CD4-positive, CD25-positive, alpha-beta regulatory T cell (primary cell): ENCODE measurements around the gene NIPAL4. TPM values are rescaled to one million over a fixed set of nuclear protein-coding genes. Genes with fewer than 3 reads are reported as not detected.

Source experiments
- ATAC-seq, 2 donors: fragments of 150-1000 bp; cut with Tn5 transposase; one replicate each; pipeline ENCODE4 v1.10.0; 2021; ENCODE audit warnings: low read depth in 2 of 2, moderate number of reproducible peaks in 2 of 2, moderate library complexity in 1 of 2
- DNase-seq, 3 donors: peaks; one replicate each; pipeline versions ENCODE4 v3.0.0 to v3.0.0-alpha.2; 2012 to 2022; ENCODE audit warnings: mixed read lengths in 1 of 3
- H3K27ac ChIP-seq: one replicate; pipeline ENCODE4 v1.7.0; 2013; ENCODE audit warnings: mild to moderate bottlenecking, low read length; ENCODE audit not compliant: insufficient read depth, poor library complexity, severe bottlenecking
- H3K27me3 ChIP-seq: one replicate; pipeline ENCODE4 v1.7.0; 2013; ENCODE audit warnings: low read length; ENCODE audit not compliant: control insufficient read depth, insufficient read depth
- H3K36me3 ChIP-seq: one replicate; pipeline ENCODE4 v1.7.0; 2013; ENCODE audit warnings: mild to moderate bottlenecking, low read length, moderate library complexity; ENCODE audit not compliant: control insufficient read depth, insufficient read depth
- H3K4me1 ChIP-seq: 2 replicates; pipeline ENCODE4 v1.7.0; 2013; ENCODE audit warnings: mild to moderate bottlenecking, low read length; ENCODE audit not compliant: insufficient read depth, control insufficient read depth, poor library complexity, severe bottlenecking
- H3K4me3 ChIP-seq: one replicate; pipeline ENCODE4 v1.7.0; 2013; ENCODE audit warnings: low read depth, mild to moderate bottlenecking, low read length, moderate library complexity
- H3K9me3 ChIP-seq, 2 experiments: 1 replicate in 1 of 2; 2 replicates in 1 of 2; pipeline ENCODE4 v1.7.0; 2013; ENCODE audit warnings: low read length in 2 of 2, mild to moderate bottlenecking in 1 of 2, moderate library complexity in 1 of 2; ENCODE audit not compliant: control insufficient read depth in 2 of 2
- H3K27ac Mint-ChIP-seq, 3 donors: one replicate each; pipeline ENCODE4 v1.8.0; 2020 to 2022; ENCODE audit warnings: mild to moderate bottlenecking in 3 of 3, mixed read lengths in 3 of 3, moderate library complexity in 2 of 3
- H3K27me3 Mint-ChIP-seq: one replicate; pipeline ENCODE4 v1.8.0; 2022; ENCODE audit warnings: mild to moderate bottlenecking, mixed read lengths
- H3K36me3 Mint-ChIP-seq: one replicate; pipeline ENCODE4 v1.8.0; 2020; ENCODE audit warnings: mixed read lengths
- H3K4me1 Mint-ChIP-seq, 4 donors: one replicate each; pipeline ENCODE4 v1.8.0; 2020 to 2022; ENCODE audit warnings: mixed read lengths in 4 of 4, mild to moderate bottlenecking in 1 of 4
- H3K4me3 Mint-ChIP-seq, 4 donors: one replicate each; pipeline ENCODE4 v1.8.0; 2020 to 2022; ENCODE audit warnings: mild to moderate bottlenecking in 4 of 4, mixed read lengths in 4 of 4, moderate library complexity in 3 of 4
- H3K9me3 Mint-ChIP-seq, 7 donors: one replicate each; pipeline ENCODE4 v1.8.0; 2020 to 2022; ENCODE audit warnings: mixed read lengths in 7 of 7, mild to moderate bottlenecking in 3 of 7, moderate library complexity in 2 of 7
- polyA plus RNA-seq, 4 donors: library from polyadenylated mRNA; unstranded; fragments of 300-500 nt; fragmentation: Illumina TruSeq; gene quantifications; one replicate each; pipeline ENCODE4 v1.2.3, GENCODE V29; 2021
- total RNA-seq: library from RNA; stranded (reverse); gene quantifications from one replicate; pipeline ENCODE4 v1.2.3, GENCODE V29; 2022

NIPAL4 gene
- total and polyA plus RNA-seq, 5 donors from 2014 or later: 0.10 to 1.1 (median 0.14) TPM; not detected in 1

- no peaks in the 10 kb centered on the region for H3K9me3 ChIP-seq
- no peaks in the 10 kb centered on the region for H3K9me3 Mint-ChIP-seq
- peaks cover 3 to 7% (median 6%) of the 10 kb centered on the region in 4 donors for H3K4me1 Mint-ChIP-seq
- H3K36me3 ChIP-seq: peaks cover 3% of the 10 kb centered on the region
- peaks cover under 1% of the 10 kb centered on the region for H3K4me1 ChIP-seq
- peak overlapping the region in 1 of 4 donors; percentile 16 for H3K4me3 Mint-ChIP-seq
- no peaks in the 10 kb centered on the region for H3K27me3 Mint-ChIP-seq
- H3K27ac ChIP-seq: no peak overlapping the region
- H3K27me3 ChIP-seq: no peaks in the 10 kb centered on the region
- H3K27ac Mint-ChIP-seq: peak overlapping the region in 1 of 3 donors; percentile 39
- DNase-seq (no peak), ATAC-seq (no peak)
- H3K36me3 Mint-ChIP-seq: peaks cover 4% of the 10 kb centered on the region
- H3K4me3 ChIP-seq: no peak overlapping the region
These were observed 13.6 kb downstream of the NIPAL4 start for GRCh38 chr5:157473383-157474320.

- peak overlapping the region in 1 of 3 donors; percentile 97 for H3K27ac Mint-ChIP-seq
- peak overlapping the region in 1 of 4 donors; percentile 30 for H3K4me3 Mint-ChIP-seq
- peaks cover 8% of the 10 kb centered on the region for H3K36me3 Mint-ChIP-seq
- ATAC-seq (no peak), DNase-seq (no peak)
- Histone ChIP-seq H3K4me1 (peaks cover 10% of the 10 kb centered on the region), H3K4me3 (no peak overlapping the region), H3K9me3 (no peaks in the 10 kb centered on the region), H3K27ac (no peak overlapping the region), H3K27me3 (no peaks in the 10 kb centered on the region), H3K36me3 (peaks cover 14% of the 10 kb centered on the region)
- no peaks in the 10 kb centered on the region for H3K27me3 Mint-ChIP-seq
- no peaks in the 10 kb centered on the region for H3K9me3 Mint-ChIP-seq
- H3K4me1 Mint-ChIP-seq: peaks cover 6 to 18% (median 9%) of the 10 kb centered on the region in 4 donors
These were observed 15.4 kb downstream of the NIPAL4 start for GRCh38 chr5:157475432-157475831.

GRCh38 chr5:157476702-157477408, 16.8 kb downstream of the NIPAL4 start:
- H3K36me3 Mint-ChIP-seq: peaks cover 12% of the 10 kb centered on the region
- H3K27me3 Mint-ChIP-seq: no peaks in the 10 kb centered on the region
- Histone ChIP-seq H3K4me1 (peaks cover 10% of the 10 kb centered on the region), H3K27me3 (no peaks in the 10 kb centered on the region), H3K4me3 (no peak overlapping the region), H3K27ac (no peak overlapping the region), H3K9me3 (no peaks in the 10 kb centered on the region), H3K36me3 (peaks cover 26% of the 10 kb centered on the region)
- H3K9me3 Mint-ChIP-seq: no peaks in the 10 kb centered on the region
- H3K4me1 Mint-ChIP-seq: peaks cover 6 to 24% (median 8%) of the 10 kb centered on the region in 4 donors
- peak overlapping the region in 2 of 3 donors; percentile 20 to 24 for H3K27ac Mint-ChIP-seq
- DNase-seq (peak in 2 of 3 donors; percentile 42 to 63), ATAC-seq (peak in 1 of 2 donors; percentile 33)
- H3K4me3 Mint-ChIP-seq: no peak overlapping the region

GRCh38 chr5:157477814-157478494, 17.9 kb downstream of the NIPAL4 start:
- H3K27me3 Mint-ChIP-seq: no peaks in the 10 kb centered on the region
- ATAC-seq (no peak), DNase-seq (no peak)
- peaks cover 19% of the 10 kb centered on the region for H3K36me3 Mint-ChIP-seq
- peaks cover 0 to 1% (median 0%) of the 10 kb centered on the region in 7 donors for H3K9me3 Mint-ChIP-seq
- H3K4me1 ChIP-seq: peaks cover 10% of the 10 kb centered on the region
- no peak overlapping the region for H3K4me3 ChIP-seq
- H3K27ac Mint-ChIP-seq: peak overlapping the region in 2 of 3 donors; percentile 35 to 88
- H3K9me3 ChIP-seq: no peaks in the 10 kb centered on the region
- H3K27ac ChIP-seq: no peak overlapping the region
- H3K27me3 ChIP-seq: no peaks in the 10 kb centered on the region
- peaks cover 32% of the 10 kb centered on the region for H3K36me3 ChIP-seq
- H3K4me1 Mint-ChIP-seq: peaks cover 7 to 24% (median 11%) of the 10 kb centered on the region in 4 donors
- H3K4me3 Mint-ChIP-seq: peak overlapping the region in 1 of 4 donors; percentile 28

GRCh38 chr5:157478726-157479125, 18.7 kb downstream of the NIPAL4 start:
- Histone ChIP-seq H3K4me3 (no peak overlapping the region), H3K4me1 (peaks cover 10% of the 10 kb centered on the region), H3K27ac (no peak overlapping the region), H3K27me3 (no peaks in the 10 kb centered on the region), H3K36me3 (peaks cover 35% of the 10 kb centered on the region), H3K9me3 (no peaks in the 10 kb centered on the region)
- Mint-ChIP-seq H3K36me3 (peaks cover 23% of the 10 kb centered on the region), H3K9me3 (peaks cover 0 to 1% (median 0%) of the 10 kb centered on the region in 7 donors), H3K4me1 (peaks cover 10 to 24% (median 11%) of the 10 kb centered on the region in 4 donors), H3K27me3 (no peaks in the 10 kb centered on the region), H3K27ac (peak overlapping the region in 2 of 3 donors; percentile 35 to 74), H3K4me3 (peak overlapping the region in 2 of 4 donors; percentile 28 to 31)
- DNase-seq: peak in 1 of 3 donors; percentile 80
- no peak for ATAC-seq

- Histone ChIP-seq H3K9me3 (no peaks in the 10 kb centered on the region), H3K36me3 (peaks cover 38% of the 10 kb centered on the region), H3K27me3 (no peaks in the 10 kb centered on the region), H3K4me1 (peaks cover 10% of the 10 kb centered on the region), H3K27ac (no peak overlapping the region), H3K4me3 (no peak overlapping the region)
- Mint-ChIP-seq H3K36me3 (peaks cover 23% of the 10 kb centered on the region), H3K4me3 (no peak overlapping the region), H3K27me3 (no peaks in the 10 kb centered on the region), H3K9me3 (peaks cover 0 to 1% (median 0%) of the 10 kb centered on the region in 7 donors), H3K4me1 (peaks cover 10 to 24% (median 13%) of the 10 kb centered on the region in 4 donors), H3K27ac (peak overlapping the region in 2 of 3 donors; percentile 14 to 35)
- ATAC-seq: no peak
- peak in 1 of 3 donors; percentile 40 for DNase-seq
These were observed 19.2 kb downstream of the NIPAL4 start for GRCh38 chr5:157479166-157479565.
